ENCODE data around the gene PHETA1. TPM values are rescaled to one million over a fixed set of nuclear protein-coding genes. Genes with fewer than 3 reads are reported as not detected.
"Not testable (repeated sequence)": the region's sequence is repeated elsewhere in the genome, so short reads cannot be mapped to it uniquely, and the experiment has no call there.

PHETA1 gene
- total and polyA plus RNA-seq, 2 experiments from 2014 or later = 13.8 to 28.6 TPM

GRCh38 chr12:111339321-111339938, 29.5 kb downstream of the PHETA1 start:
- H3K27me3 ChIP-seq = no peaks in the 10 kb centered on the region
- DNase-seq (ENCODE audit: low read depth in 1 of 2, low spot score in 1 of 2) = no peak
- H3K36me3 ChIP-seq = no peaks in the 10 kb centered on the region
- H3K4me1 ChIP-seq (ENCODE audit: low read depth) = no peaks in the 10 kb centered on the region
- no peaks in the 10 kb centered on the region for H3K9me3 ChIP-seq (ENCODE audit: low read depth)
- no peak overlapping the region for H3K27ac ChIP-seq
- no peak for TF ChIP-seq CTCF (IDR thresholded peaks at IDR 0.05; ENCODE audit: low read depth, low read length)
- no peak overlapping the region for H3K4me3 ChIP-seq

GRCh38 chr12:111338096-111338495, 30.8 kb downstream of the PHETA1 start:
- no peak overlapping the region for H3K27ac ChIP-seq
- no peaks in the 10 kb centered on the region for H3K4me1 ChIP-seq (ENCODE audit: low read depth)
- no peak for DNase-seq (ENCODE audit: low read depth in 1 of 2, low spot score in 1 of 2)
- TF ChIP-seq CTCF (IDR thresholded peaks at IDR 0.05; ENCODE audit: low read depth, low read length) = no peak
- H3K4me3 ChIP-seq = no peak overlapping the region
- H3K27me3 ChIP-seq = no peaks in the 10 kb centered on the region
- H3K9me3 ChIP-seq (ENCODE audit: low read depth) = no peaks in the 10 kb centered on the region
- no peaks in the 10 kb centered on the region for H3K36me3 ChIP-seq

- Histone ChIP-seq H3K4me1 (ENCODE audit: low read depth) (no peaks in the 10 kb centered on the region), H3K36me3 (no peaks in the 10 kb centered on the region), H3K27ac (no peak overlapping the region), H3K9me3 (ENCODE audit: low read depth) (no peaks in the 10 kb centered on the region), H3K27me3 (no peaks in the 10 kb centered on the region), H3K4me3 (no peak overlapping the region)
- DNase-seq (ENCODE audit: low read depth in 1 of 2, low spot score in 1 of 2) = no peak
- TF ChIP-seq CTCF (IDR thresholded peaks at IDR 0.05; ENCODE audit: low read depth, low read length) = no peak
Observed at GRCh38 chr12:111337371-111337770, 31.5 kb downstream of the PHETA1 start.

GRCh38 chr12:111336411-111336810, 32.5 kb downstream of the PHETA1 start:
- H3K27me3 ChIP-seq; H3K27ac ChIP-seq; H3K4me1 ChIP-seq (ENCODE audit: low read depth); H3K9me3 ChIP-seq (ENCODE audit: low read depth); H3K4me3 ChIP-seq; DNase-seq (ENCODE audit: low read depth in 1 of 2, low spot score in 1 of 2); H3K36me3 ChIP-seq: not testable (repeated sequence)

GRCh38 chr12:111335811-111336210, 33.1 kb downstream of the PHETA1 start:
- Histone ChIP-seq H3K9me3 (ENCODE audit: low read depth) (no peaks in the 10 kb centered on the region), H3K27ac (no peak overlapping the region), H3K4me1 (ENCODE audit: low read depth) (no peaks in the 10 kb centered on the region), H3K36me3 (no peaks in the 10 kb centered on the region), H3K4me3 (no peak overlapping the region), H3K27me3 (no peaks in the 10 kb centered on the region)
- TF ChIP-seq CTCF (IDR thresholded peaks at IDR 0.05; ENCODE audit: low read depth, low read length) = no peak
- DNase-seq (ENCODE audit: low read depth in 1 of 2, low spot score in 1 of 2) = no peak

GRCh38 chr12:111335301-111335700, 33.6 kb downstream of the PHETA1 start:
- not testable (repeated sequence) for H3K36me3 ChIP-seq; DNase-seq (ENCODE audit: low read depth in 1 of 2, low spot score in 1 of 2); H3K27me3 ChIP-seq; H3K27ac ChIP-seq; H3K4me3 ChIP-seq; H3K9me3 ChIP-seq (ENCODE audit: low read depth); H3K4me1 ChIP-seq (ENCODE audit: low read depth)
